ENCODE data around the gene DYNC1LI2.
A peak's percentile ranks its signal among the peaks of the same experiment; 100 is the strongest.

The DYNC1LI2 gene

GRCh38 chr16:66746682-66747081, 4.7 kb downstream of the DYNC1LI2 start:
- H3K79me2 ChIP-seq (ENCODE audit: insufficient read depth, low read depth) = peaks cover 59% of the 10 kb centered on the region

GRCh38 chr16:66746048-66746447, 5.4 kb downstream of the DYNC1LI2 start:
- peak overlapping the region; percentile 69 for H3K4me2 ChIP-seq
- no peak overlapping the region for H3K9ac ChIP-seq
- no peak overlapping the region for H3K4me3 ChIP-seq (IDR thresholded peaks at IDR 0.05; ENCODE audit: insufficient read depth, low read depth, low read length)
- peak overlapping the region; percentile 29; the same call in 1 of the 2 replicates for H3K27ac ChIP-seq
- H4K20me1 ChIP-seq (ENCODE audit: insufficient read depth) = peaks cover 5% of the 10 kb centered on the region; the same call in 1 of the 2 replicates
- H3K36me3 ChIP-seq (ENCODE audit: insufficient read depth) = peaks cover 13% of the 10 kb centered on the region; the same call in 1 of the 2 replicates
- peaks cover 64% of the 10 kb centered on the region for H3K4me1 ChIP-seq (ENCODE audit: low read depth, poor library complexity, severe bottlenecking)
- peaks cover 56% of the 10 kb centered on the region for H3K79me2 ChIP-seq (ENCODE audit: insufficient read depth, low read depth)
- no peaks in the 10 kb centered on the region for H3K27me3 ChIP-seq (ENCODE audit: insufficient read depth, low read depth)
- no peak for TF ChIP-seq CTCF (conservative IDR thresholded peaks at IDR 0.05; ENCODE audit: low read depth, low read length)
- no peak overlapping the region for H2AFZ ChIP-seq (ENCODE audit: low read depth)

More at GRCh38 chr16:66746682-66747081, 4.7 kb downstream of the DYNC1LI2 start:
- Histone ChIP-seq H3K4me3 (IDR thresholded peaks at IDR 0.05; ENCODE audit: insufficient read depth, low read depth, low read length) (no peak overlapping the region), H3K36me3 (ENCODE audit: insufficient read depth) (peaks cover 13% of the 10 kb centered on the region; the same call in 1 of the 2 replicates), H3K27ac (peak overlapping the region; percentile 29; the same call in 1 of the 2 replicates), H3K4me2 (peak overlapping the region; percentile 69), H4K20me1 (ENCODE audit: insufficient read depth) (peaks cover 5% of the 10 kb centered on the region; the same call in 1 of the 2 replicates), H3K27me3 (ENCODE audit: insufficient read depth, low read depth) (no peaks in the 10 kb centered on the region), H3K4me1 (ENCODE audit: low read depth, poor library complexity, severe bottlenecking) (peaks cover 64% of the 10 kb centered on the region), H2AFZ (ENCODE audit: low read depth) (no peak overlapping the region), H3K9ac (no peak overlapping the region)
- no peak for TF ChIP-seq CTCF (conservative IDR thresholded peaks at IDR 0.05; ENCODE audit: low read depth, low read length)

- no peak overlapping the region for H3K4me3 ChIP-seq (IDR thresholded peaks at IDR 0.05; ENCODE audit: insufficient read depth, low read depth, low read length)
- peaks cover 44% of the 10 kb centered on the region for H3K79me2 ChIP-seq (ENCODE audit: insufficient read depth, low read depth)
- H4K20me1 ChIP-seq (ENCODE audit: insufficient read depth) = peaks cover 3% of the 10 kb centered on the region; the same call in 1 of the 2 replicates
- peaks cover 39% of the 10 kb centered on the region for H3K4me1 ChIP-seq (ENCODE audit: low read depth, poor library complexity, severe bottlenecking)
- TF ChIP-seq CTCF (conservative IDR thresholded peaks at IDR 0.05; ENCODE audit: low read depth, low read length) = no peak
- no peak overlapping the region; the same call in 1 of the 2 replicates for H3K27ac ChIP-seq
- no peak overlapping the region for H3K4me2 ChIP-seq
- H3K27me3 ChIP-seq (ENCODE audit: insufficient read depth, low read depth) = no peaks in the 10 kb centered on the region
- H2AFZ ChIP-seq (ENCODE audit: low read depth) = no peak overlapping the region
- H3K36me3 ChIP-seq (ENCODE audit: insufficient read depth) = peaks cover 13% of the 10 kb centered on the region; the same call in 1 of the 2 replicates
- H3K9ac ChIP-seq = no peak overlapping the region
Measured at GRCh38 chr16:66741950-66742808, 9.2 kb downstream of the DYNC1LI2 start.

- Histone ChIP-seq H3K4me2 (no peak overlapping the region), H3K4me1 (ENCODE audit: low read depth, poor library complexity, severe bottlenecking) (peaks cover 30% of the 10 kb centered on the region), H3K4me3 (IDR thresholded peaks at IDR 0.05; ENCODE audit: insufficient read depth, low read depth, low read length) (no peak overlapping the region), H3K9ac (no peak overlapping the region), H4K20me1 (ENCODE audit: insufficient read depth) (peaks cover 3% of the 10 kb centered on the region; the same call in 1 of the 2 replicates), H3K27me3 (ENCODE audit: insufficient read depth, low read depth) (no peaks in the 10 kb centered on the region), H3K79me2 (ENCODE audit: insufficient read depth, low read depth) (peaks cover 44% of the 10 kb centered on the region), H2AFZ (ENCODE audit: low read depth) (no peak overlapping the region), H3K36me3 (ENCODE audit: insufficient read depth) (peaks cover 13% of the 10 kb centered on the region; the same call in 1 of the 2 replicates), H3K27ac (no peak overlapping the region)
- TF ChIP-seq CTCF (conservative IDR thresholded peaks at IDR 0.05; ENCODE audit: low read depth, low read length) = no peak
Measured at GRCh38 chr16:66741169-66741900, 10.1 kb downstream of the DYNC1LI2 start.

All from KMS-11 (cell line).